RKO (cell line): ENCODE results near the gene CPNE8.

Experiments used
- DNase-seq: peaks from one replicate; pipeline ENCODE4 v3.0.0-alpha.2; 2016; ENCODE audit warnings: low spot score

Gene CPNE8

GRCh38 chr12:38905480-38906351 is at the start of gene CPNE8:
CPNE8 (minus strand) TSS chr12:38905591; CDS start chr12:38905534, 57 bp downstream.
- DNase-seq = no peak

- no peak for DNase-seq
These were observed 49.0 kb upstream of the CPNE8 start for GRCh38 chr12:38954238-38954873.

DNA sequence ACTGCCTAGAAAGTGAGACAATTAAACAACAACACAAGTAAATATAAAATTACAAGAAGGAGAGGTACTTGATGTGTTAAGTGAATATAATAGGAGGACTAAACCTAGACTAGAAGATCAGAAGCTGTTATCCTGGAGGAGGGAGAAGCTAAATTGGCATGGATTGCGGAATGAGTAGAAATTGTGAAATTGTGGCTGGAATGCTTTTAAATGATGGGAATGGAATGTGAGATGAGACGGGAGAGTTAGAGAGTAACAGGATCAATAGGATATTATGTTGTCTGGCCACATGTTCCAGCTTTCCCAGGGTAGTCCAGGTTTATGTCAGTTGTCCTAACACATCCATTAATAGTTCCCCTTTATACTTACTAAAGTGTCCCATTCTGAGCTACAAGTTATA is 44.0 kb upstream of the CPNE8 start:
- DNase-seq = no peak

GRCh38 chr12:38934686-38935085 is 29.3 kb upstream of the CPNE8 start:
- DNase-seq = no peak

DNA sequence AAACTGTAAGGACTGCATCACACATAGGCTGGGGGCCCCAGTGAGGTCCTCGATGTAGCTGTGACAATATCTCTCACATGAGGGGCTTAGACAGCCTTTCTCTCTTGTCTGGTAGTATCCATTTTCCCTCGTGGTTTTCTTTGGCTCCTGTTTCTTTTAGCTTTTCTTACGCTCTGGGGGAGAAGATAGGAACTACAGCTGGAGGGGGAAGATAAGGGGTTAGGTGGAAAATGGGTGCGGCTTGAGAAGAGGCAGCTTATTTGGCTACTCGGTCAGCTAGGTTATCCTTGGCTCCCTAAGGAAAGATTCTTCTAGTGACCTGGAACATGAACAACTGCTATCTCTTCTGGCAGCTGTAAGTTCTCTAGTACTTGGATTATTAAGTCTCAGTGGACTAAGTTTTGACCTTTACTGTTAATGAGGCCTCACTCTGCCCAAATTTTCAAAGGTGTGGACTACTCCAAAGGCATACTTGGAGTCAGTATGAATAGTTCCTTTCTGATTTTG is 28.7 kb upstream of the CPNE8 start:
- DNase-seq = no peak

- DNase-seq = no peak
These were observed 26.9 kb upstream of the CPNE8 start for GRCh38 chr12:38932320-38932719.

GRCh38 chr12:38931461-38931860 is 26.1 kb upstream of the CPNE8 start:
- DNase-seq = no peak

DNA sequence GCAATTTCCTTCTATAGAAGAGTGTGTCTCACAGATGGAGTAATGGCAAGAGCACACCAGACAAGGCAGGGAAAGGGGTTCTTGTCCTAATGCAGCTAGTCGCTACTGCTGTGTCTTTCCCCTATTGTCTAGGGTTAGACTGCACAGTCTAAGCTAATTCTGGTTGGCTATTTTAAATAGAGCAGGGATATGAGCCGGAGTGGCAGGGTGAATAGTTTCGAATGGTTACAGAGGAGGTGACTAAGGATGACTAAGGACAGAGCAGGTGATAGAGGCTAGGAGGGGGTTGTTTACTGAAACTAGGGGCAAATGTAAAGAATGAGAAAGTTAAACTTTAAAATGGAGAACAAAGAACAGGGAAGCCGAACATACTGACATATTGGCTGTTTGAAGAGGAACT is 25.6 kb upstream of the CPNE8 start:
- DNase-seq = peak; percentile 22

GRCh38 chr12:38926501-38926900 is 21.1 kb upstream of the CPNE8 start:
- DNase-seq = no peak

DNA sequence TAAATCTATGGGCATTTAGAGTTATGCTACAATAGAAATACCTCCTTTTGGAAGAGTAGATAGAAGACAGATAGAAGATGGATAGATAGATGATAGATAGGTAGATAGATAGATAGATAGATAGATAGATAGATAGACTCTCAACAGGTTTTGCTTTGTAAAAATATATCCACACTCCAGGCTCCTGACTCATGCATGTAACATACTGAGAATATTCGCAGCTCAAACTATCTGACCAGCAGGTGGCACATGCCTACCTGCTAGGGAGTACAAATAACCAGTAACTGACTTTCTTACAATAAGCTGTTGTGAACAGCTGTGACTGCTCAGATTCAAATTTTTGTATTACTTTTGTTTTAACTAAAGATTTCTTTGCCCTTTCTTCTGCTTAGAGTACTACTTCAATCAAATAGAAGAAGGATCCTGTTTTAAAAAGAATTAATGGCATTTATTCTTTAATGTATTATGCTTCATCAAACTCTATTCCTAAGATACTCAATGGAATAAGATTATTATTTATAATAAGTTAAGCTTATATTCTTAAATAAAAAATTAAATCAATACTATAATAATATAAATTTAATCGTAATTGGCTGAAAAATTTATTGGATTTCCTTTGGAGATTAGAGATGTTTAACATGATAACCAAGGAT is 15.8 kb upstream of the CPNE8 start:
- peak; percentile 86 for DNase-seq

- no peak for DNase-seq
These were observed 13.8 kb upstream of the CPNE8 start for GRCh38 chr12:38919191-38919590.

GRCh38 chr12:38915429-38916182 is 10.2 kb upstream of the CPNE8 start:
- DNase-seq = no peak

GRCh38 chr12:38912116-38912515 is 6.7 kb upstream of the CPNE8 start:
- DNase-seq = no peak

DNA sequence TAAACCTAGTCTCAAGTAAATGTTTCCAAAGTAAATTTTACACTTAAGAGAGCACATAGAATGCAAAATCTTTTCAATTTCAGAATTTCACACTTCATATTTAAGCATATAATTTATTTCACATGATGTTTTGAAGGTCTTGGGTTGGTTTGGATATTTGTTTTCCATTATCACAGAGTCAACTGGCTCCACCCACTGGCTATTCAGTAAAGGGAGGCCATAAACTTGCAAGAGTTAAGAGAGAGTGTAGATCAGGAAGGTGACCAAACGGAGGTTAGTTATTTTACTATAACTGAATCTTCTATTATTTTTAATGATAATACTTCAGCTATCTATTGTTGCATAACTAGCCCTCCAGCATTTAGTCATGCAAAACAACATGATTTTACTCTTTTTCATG is 6.2 kb upstream of the CPNE8 start:
- no peak for DNase-seq

DNA sequence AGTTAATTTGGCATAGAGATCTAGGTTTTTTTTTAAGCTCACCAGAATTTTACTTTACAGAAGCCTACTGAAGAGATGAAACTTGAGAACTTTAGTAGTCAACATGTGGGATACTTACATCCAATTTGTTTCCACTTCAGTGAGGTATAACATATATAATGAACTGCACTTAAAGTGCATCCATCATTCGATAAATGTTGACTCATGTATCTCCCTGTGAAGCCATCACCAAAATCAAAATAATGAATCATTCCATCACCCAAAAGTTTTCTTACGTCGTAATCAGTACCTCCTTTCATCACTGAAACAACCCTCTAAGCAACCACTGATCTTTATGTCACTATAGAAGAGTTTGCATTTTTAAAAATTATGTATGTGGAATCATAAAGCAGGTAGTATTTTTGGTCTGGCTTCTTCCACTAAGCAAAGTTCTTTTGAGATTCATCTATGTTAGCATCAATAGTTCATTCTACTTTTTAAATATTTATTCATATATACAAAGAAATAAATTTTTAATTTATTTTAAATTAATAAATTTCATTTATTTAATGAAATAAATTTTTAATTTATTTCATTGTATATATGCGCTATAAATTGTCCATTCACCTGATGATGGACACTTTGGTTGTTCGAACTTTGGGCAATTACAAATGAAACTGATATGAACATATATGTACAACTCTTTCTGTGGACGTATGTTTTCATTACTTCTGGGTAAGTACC is 2.0 kb upstream of the CPNE8 start:
- DNase-seq = no peak

DNA sequence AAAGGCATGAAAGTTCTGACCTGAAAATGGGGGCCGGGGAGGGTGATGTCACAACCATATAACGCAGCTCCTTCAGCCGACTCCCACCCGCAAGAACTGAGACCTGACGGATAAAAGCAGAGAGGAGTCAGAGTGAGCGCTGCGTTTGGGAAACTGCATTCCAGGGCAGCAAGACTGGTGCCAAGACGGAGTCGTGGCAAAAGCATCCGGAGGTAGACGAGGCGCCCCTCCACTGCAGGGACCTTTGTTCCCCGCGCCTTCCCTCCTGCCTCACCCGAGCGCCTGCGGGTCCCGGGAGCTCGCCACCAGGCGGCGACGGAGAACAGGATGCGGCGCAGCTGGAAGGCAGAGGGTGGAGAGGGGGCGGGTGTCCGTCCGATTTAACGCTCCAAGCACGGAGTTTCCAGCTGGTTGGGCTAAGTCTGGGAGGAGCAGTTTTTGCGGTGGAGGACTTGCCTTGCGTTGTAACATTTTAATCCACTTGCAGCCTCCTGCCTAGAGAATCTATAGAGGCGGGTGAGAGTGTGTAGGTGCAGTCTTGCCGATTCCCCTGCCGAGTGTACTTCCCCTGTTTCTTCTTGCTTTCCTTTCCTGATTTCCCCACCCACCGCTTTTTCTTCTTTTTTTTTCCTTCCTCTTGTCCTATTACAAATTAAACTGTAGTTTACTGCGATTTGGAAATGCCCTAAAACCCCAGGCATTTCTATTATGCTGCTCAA is 1.2 kb upstream of the CPNE8 start:
- no peak for DNase-seq

DNA sequence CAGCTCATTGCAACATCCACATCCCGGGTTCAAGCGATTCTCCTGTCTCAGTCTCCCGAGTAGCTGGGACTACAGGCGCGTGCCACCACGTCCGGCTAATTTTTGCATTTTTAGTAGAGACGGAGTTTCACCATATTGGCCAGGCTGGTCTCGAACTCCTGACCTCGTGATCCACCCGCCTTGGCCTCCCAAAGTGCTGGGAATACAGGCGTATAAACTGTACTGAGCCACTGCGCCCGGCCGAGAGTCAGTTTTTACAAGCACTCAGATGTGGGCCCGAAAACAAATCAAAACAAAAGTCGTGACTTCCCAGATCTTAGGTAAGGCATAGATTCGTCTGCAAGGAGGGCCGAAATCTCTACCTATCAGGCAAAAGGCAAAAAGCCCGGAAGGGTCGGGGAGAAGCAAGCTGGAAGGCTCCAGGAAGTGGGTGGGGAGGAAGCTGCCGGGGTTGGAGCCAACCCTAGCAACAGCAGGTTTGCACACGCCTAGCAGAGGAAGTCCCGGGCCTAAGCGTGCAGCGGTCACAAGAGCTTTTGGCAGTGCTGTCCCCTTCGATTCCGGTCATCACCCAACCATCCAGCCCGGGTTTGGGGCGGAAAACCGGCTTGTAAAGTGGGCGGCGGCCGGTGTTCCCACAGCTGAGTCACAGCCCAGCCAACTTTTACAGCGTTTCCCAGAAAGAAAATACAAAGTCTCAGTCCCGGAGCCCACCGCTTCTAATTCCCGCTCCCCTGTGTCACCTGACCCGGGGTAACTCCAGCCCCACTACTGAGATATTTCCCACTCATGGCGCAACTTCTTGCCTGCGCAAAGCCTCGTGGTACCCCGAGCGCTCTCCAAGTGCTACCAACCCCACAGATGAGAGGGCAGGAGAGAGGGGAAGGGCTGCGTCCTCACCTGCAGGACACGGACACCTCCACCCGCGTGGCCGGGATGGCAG is 583 bp downstream of the CPNE8 start:
- no peak for DNase-seq

GRCh38 chr12:38903596-38903995 is 1.8 kb downstream of the CPNE8 start:
- no peak for DNase-seq

GRCh38 chr12:38898001-38898684 is 7.2 kb downstream of the CPNE8 start:
- DNase-seq = no peak
